Subcutaneous adipose tissue (tissue), 4 donors: ENCODE data around the gene LTB4R. TPM values are rescaled to one million over a fixed set of nuclear protein-coding genes. Genes with fewer than 3 reads are reported as not detected.

Source experiments
- total RNA-seq, 4 donors: library from RNA; depleted of rRNA; stranded (reverse); fragments of >200 nt; gene quantifications; one replicate each; pipeline ENCODE4 v1.1.0, GENCODE V29; 2016
- TF ChIP-seq, protein P1 (sequence below): fragments of 450-650 bp; IDR thresholded peaks from one replicate; pipeline ENCODE4 v1.5.1; 2016; ENCODE audit warnings: low read depth, mild to moderate bottlenecking, control low read depth, antibody characterized with exemption, moderate library complexity

Gene LTB4R
- total RNA-seq, 4 donors from 2014 or later, result 4.2 to 10.9 (median 7.5) TPM

DNA sequence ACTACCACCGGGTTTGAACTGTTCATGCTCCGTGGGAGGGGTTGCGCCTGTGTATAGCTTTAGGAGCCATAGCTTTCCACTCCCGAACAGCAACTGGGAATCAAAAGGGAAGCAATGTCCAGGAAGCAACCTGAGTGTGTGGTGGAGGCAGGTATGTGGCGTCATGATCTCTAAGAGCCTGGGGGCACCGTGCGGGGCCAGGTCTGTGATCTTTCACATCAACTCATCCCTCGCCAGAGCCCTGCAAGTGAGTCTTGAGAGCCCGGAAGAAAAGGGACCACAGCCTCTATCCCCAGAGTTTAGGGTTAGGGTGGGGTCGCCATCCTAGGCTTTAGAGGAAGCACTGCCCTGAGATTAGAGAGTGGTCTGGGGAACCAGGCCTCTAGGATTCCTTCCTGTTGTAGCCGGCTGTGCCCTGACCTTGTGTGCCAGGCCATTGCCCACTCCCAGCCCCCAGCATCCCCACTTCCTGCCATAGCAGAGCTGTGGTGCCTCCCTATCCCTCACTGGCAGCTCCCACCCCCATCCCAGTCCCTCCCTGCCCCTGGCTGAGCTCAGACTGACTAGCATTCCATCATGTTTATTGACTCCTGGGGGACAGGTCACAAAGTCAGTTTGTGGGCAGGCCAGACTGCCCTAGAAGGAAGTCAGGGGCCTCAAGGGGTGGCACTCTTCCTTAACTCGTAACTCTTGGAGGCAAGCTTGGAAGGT is 24.3 kb downstream of the LTB4R start:
- TF ChIP-seq, protein P1, sequence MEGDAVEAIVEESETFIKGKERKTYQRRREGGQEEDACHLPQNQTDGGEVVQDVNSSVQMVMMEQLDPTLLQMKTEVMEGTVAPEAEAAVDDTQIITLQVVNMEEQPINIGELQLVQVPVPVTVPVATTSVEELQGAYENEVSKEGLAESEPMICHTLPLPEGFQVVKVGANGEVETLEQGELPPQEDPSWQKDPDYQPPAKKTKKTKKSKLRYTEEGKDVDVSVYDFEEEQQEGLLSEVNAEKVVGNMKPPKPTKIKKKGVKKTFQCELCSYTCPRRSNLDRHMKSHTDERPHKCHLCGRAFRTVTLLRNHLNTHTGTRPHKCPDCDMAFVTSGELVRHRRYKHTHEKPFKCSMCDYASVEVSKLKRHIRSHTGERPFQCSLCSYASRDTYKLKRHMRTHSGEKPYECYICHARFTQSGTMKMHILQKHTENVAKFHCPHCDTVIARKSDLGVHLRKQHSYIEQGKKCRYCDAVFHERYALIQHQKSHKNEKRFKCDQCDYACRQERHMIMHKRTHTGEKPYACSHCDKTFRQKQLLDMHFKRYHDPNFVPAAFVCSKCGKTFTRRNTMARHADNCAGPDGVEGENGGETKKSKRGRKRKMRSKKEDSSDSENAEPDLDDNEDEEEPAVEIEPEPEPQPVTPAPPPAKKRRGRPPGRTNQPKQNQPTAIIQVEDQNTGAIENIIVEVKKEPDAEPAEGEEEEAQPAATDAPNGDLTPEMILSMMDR, result no peak

DNA sequence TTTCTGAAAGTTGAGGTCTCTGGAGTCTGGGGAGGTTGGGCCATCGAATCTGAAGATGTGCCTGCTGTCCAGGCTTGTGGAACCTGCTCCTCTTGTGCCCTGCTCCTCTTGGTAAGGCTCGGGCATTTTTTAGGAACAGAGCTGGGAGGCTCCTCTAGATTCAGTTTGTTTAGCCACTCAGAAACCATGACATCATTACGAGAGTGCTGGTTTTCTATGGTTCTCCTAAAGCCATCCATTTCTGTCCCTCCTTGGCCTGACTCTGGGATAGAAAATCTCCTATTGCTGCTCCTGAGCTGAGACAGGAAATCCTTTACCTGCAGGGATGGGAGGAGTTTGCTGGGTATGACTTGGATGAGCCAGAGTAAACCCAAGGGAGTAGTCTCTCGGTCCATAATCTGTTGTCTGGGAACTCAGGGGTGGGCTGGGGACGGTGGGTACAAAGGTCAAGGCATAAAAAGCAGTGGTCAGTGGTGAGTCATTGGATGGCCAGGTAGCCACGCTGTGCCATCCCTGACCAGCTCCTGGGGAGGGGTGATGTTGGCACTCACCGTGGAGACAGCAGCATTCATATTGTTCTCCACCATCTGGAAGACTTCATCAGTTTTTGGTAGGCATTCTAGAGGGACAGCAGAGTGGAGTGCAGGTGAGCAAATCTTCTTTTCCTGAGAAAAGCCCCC is 26.0 kb downstream of the LTB4R start:
- TF ChIP-seq, protein P1, result no peak

DNA sequence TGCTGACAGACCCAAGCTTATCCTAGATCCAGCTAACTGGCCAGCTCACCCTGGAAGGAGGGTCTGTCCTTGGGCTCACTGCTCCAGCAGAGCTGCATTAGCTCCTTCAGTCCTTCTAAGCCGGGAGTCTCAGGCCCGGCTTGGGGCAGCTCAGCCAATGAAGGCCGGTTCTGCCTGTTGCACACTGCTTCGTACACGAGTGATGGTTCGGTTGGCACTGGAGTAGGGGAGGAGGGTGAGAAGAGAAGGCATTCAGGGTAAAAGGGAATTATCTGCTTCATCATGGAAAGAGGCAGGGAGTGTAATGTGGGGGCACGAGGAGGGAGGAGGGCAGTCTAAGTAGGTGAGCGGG is 26.5 kb downstream of the LTB4R start:
- TF ChIP-seq, protein P1, result no peak

DNA sequence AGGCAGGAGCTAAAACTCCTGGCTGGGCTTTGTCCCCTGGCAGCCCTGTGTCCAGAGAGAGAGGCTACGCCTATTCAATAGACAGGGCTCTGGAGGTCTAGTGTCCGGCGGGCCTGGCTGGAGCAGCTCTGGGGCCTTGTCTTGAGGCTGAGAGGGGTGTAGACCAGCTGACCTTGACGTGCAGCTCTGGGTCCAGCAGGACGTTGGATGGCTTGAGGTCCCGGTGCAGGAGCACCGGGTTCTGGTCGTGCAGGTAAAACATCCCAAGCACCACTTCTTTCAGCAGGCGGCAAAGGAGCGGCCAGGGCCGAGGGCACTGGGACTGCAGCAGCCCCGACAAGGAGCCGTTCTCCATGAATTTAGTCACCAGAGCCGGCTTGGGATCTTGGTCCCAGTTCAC is 27.5 kb downstream of the LTB4R start:
- TF ChIP-seq, protein P1, result no peak

DNA sequence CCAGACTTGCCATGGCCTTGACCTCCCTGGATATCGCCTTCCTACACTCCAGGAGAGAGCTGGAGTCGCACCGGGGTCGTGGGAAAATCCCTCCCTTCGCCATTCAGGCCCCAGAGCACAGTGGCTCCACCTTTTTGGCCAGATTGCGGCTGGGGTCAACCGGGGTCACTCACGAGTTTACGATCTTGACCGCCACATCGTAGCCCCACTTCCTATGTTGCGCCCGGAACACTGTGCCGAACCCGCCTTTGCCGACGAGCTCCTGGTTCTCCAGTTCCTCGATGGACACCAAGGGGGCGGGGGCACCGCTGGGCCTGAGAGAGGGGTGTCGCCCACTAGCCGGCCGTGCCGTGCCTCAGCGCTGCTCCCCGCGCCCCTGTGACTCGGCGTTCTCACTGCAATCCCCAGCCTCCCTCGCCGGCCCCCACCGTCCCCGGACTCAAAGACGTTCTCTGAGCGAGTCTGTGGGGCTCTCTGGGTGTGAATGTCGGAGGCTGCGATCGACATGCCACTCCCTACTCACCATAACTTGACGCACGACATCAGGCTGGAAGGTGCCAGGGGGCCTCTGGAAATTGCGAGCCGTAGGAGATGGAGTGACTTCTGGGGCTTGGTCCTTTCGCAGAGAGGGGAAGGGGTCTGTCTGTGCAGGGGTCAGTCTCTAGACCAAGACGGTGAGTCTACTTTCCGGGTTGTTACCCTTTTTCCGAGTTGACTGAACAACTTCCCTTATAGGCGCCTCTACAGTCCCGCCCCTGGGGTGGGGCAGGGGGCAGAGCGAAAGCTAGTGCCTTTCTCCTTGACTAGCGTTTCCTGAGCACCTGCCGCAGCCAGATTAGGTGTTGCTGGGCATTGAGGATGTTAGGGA is 28.2 kb downstream of the LTB4R start, which contains the start of gene RIPK3:
Gene RIPK3, minus strand, starts transcription at position 708 of the 868 bp plus-strand sequence. Its CDS starts 165 bp downstream, at position 543.
- TF ChIP-seq, protein P1, result no peak

DNA sequence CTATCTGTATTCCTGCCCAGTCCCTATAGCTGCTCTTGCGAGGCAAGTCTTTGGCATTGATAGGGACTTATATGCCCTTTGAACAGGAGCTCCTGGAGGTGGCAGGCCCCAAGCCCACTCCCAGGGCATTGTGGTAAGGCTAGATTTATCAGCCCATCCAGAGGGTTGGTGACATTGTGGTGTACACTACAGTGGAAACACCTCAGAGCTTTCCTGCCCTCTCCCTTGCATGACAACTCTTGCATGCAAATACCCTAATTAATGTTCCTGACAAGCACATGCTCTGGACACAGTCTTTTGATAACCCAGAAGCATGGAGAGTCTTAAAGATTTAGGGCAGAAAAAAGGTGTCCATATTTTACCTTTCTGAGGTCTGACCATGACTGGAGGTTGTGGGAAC is 29.3 kb downstream of the LTB4R start:
- TF ChIP-seq, protein P1, result no peak

- TF ChIP-seq, protein P1, result no peak
These were observed 31.6 kb downstream of the LTB4R start for GRCh38 chr14:24342889-24343288.
